Fibroblast of lung (primary cell): ENCODE results near the gene ST3GAL4. TPM values are rescaled to one million over a fixed set of nuclear protein-coding genes. Genes with fewer than 3 reads are reported as not detected.

Experiments
- DNase-seq, 2 donors: peaks; one replicate each; pipeline versions ENCODE4 v3.0.0 to v3.0.0-alpha.2; 2010; ENCODE audit warnings: low read depth in 2 of 2
- H2AFZ ChIP-seq: 2 replicates; pipeline ENCODE4 v1.5.1; 2012; ENCODE audit warnings: low read length, control low read depth, inconsistent platforms
- H3K27ac ChIP-seq: 2 replicates; pipeline ENCODE4 v1.5.1; 2011; ENCODE audit warnings: low read length, control low read depth; ENCODE audit not compliant: insufficient read depth
- H3K27me3 ChIP-seq: 2 replicates; pipeline ENCODE4 v1.5.1; 2011; ENCODE audit warnings: mild to moderate bottlenecking, low read length; ENCODE audit not compliant: control insufficient read depth, insufficient read depth
- H3K36me3 ChIP-seq: 2 replicates; pipeline ENCODE4 v1.5.1; 2011; ENCODE audit warnings: low read length; ENCODE audit not compliant: control insufficient read depth, insufficient read depth
- H3K4me1 ChIP-seq: 2 replicates; pipeline ENCODE4 v1.5.1; 2011; ENCODE audit warnings: low read length; ENCODE audit not compliant: control insufficient read depth, insufficient read depth; ENCODE audit errors: extremely low read depth
- H3K4me2 ChIP-seq: 2 replicates; pipeline ENCODE4 v1.5.1; 2011; ENCODE audit warnings: low read length, control low read depth; ENCODE audit not compliant: insufficient read depth; ENCODE audit errors: extremely low read depth
- H3K4me3 ChIP-seq, 4 experiments: fragments of 200-600 bp in 1 of 4; sonication (generic) in 1 of 4; replicated peaks in 1 of 4; 2 replicates each; pipeline ENCODE4 v1.5.1; 2011 to 2016; ENCODE audit warnings: low read length in 4 of 4, low read depth in 3 of 4, mild to moderate bottlenecking in 3 of 4, control low read depth in 2 of 4, inconsistent platforms in 1 of 4, mixed read lengths in 1 of 4; ENCODE audit not compliant: insufficient read depth in 1 of 4; ENCODE audit errors: control extremely low read depth in 1 of 4
- H3K79me2 ChIP-seq: 2 replicates; pipeline ENCODE4 v1.5.1; 2012; ENCODE audit warnings: mild to moderate bottlenecking, low read length, inconsistent platforms; ENCODE audit not compliant: control insufficient read depth, insufficient read depth
- H3K9ac ChIP-seq: 2 replicates; pipeline ENCODE4 v1.5.1; 2011; ENCODE audit warnings: mild to moderate bottlenecking, low read length, control low read depth; ENCODE audit not compliant: insufficient read depth
- H3K9me3 ChIP-seq: 2 replicates; pipeline ENCODE4 v1.5.1; 2012; ENCODE audit warnings: low read depth, low read length; ENCODE audit not compliant: control insufficient read depth, insufficient read depth
- H4K20me1 ChIP-seq: 2 replicates; pipeline ENCODE4 v1.5.1; 2011; ENCODE audit warnings: low read length; ENCODE audit not compliant: control insufficient read depth, insufficient read depth; ENCODE audit errors: extremely low read depth
- CTCF ChIP-seq, 2 donors: IDR thresholded peaks in 1 of 2; conservative IDR thresholded peaks in 1 of 2; 1 replicate in 1 of 2; 2 replicates in 1 of 2; pipeline ENCODE4 v1.5.1; 2011 to 2012; ENCODE audit warnings: low read length in 2 of 2, control low read depth in 1 of 2, inconsistent platforms in 1 of 2, low read depth in 1 of 2, mild to moderate bottlenecking in 1 of 2
- EZH2 ChIP-seq: IDR thresholded peaks from 2 replicates; pipeline ENCODE4 v1.5.1; 2012; ENCODE audit warnings: low read length, control low read depth, mild to moderate bottlenecking; ENCODE audit errors: missing control alignments
- polyA plus RNA-seq, 2 donors: library from polyadenylated mRNA; depleted of rRNA in 1 of 2; stranded (reverse) in 1 of 2; unstranded in 1 of 2; fragments of >200 nt; gene quantifications; 2 replicates each; pipeline ENCODE4 v1.2.1, GENCODE V29; 2011 to 2012; ENCODE audit warnings: missing spikeins in 1 of 2
- total RNA-seq: library from RNA; depleted of rRNA; stranded (reverse); fragments of >200 nt; gene quantifications from 2 replicates; pipeline ENCODE4 v1.2.1, GENCODE V29; 2014

The ST3GAL4 gene
- total and polyA plus RNA-seq, 2 donors (not counting 1 experiment from before 2014, with no cell fraction given) = 16.7 to 36.8 TPM

GRCh38 chr11:126400019-126400418 lies 44.5 kb downstream of the ST3GAL4 start:
- no peaks in the 10 kb centered on the region for H3K79me2 ChIP-seq
- no peaks in the 10 kb centered on the region for H3K27me3 ChIP-seq
- H3K4me2 ChIP-seq = no peak overlapping the region
- no peak overlapping the region for H3K27ac ChIP-seq
- no peak overlapping the region for H3K4me3 ChIP-seq
- peaks cover 5% of the 10 kb centered on the region for H3K4me1 ChIP-seq
- no peaks in the 10 kb centered on the region for H3K9me3 ChIP-seq
- DNase-seq = no peak
- H3K9ac ChIP-seq = no peak overlapping the region
- H3K36me3 ChIP-seq = no peaks in the 10 kb centered on the region
- TF ChIP-seq EZH2 (no peak), CTCF (conservative IDR thresholded peaks at IDR 0.05 in 1 of 2, IDR thresholded peaks at IDR 0.05 in 1 of 2; ENCODE audit: low read depth in 1 of 2, low read length in 2 of 2) (no peak)
- H2AFZ ChIP-seq = no peak overlapping the region
- no peaks in the 10 kb centered on the region for H4K20me1 ChIP-seq

GRCh38 chr11:126400479-126400878 lies 45.0 kb downstream of the ST3GAL4 start:
- peaks cover 5% of the 10 kb centered on the region for H3K4me1 ChIP-seq
- H2AFZ ChIP-seq = no peak overlapping the region
- no peak for DNase-seq
- no peak for TF ChIP-seq EZH2
- TF ChIP-seq CTCF (conservative IDR thresholded peaks at IDR 0.05 in 1 of 2, IDR thresholded peaks at IDR 0.05 in 1 of 2; ENCODE audit: low read depth in 1 of 2, low read length in 2 of 2) = no peak
- no peak overlapping the region for H3K9ac ChIP-seq
- no peaks in the 10 kb centered on the region for H3K36me3 ChIP-seq
- H3K9me3 ChIP-seq = no peaks in the 10 kb centered on the region
- H3K27me3 ChIP-seq = no peaks in the 10 kb centered on the region
- no peak overlapping the region for H3K27ac ChIP-seq
- no peak overlapping the region for H3K4me3 ChIP-seq
- no peaks in the 10 kb centered on the region for H4K20me1 ChIP-seq
- no peaks in the 10 kb centered on the region for H3K79me2 ChIP-seq
- H3K4me2 ChIP-seq = no peak overlapping the region

- no peak for DNase-seq
- H4K20me1 ChIP-seq = no peaks in the 10 kb centered on the region
Measured at GRCh38 chr11:126403022-126403581, 47.6 kb downstream of the ST3GAL4 start.

More at GRCh38 chr11:126403022-126403581, 47.6 kb downstream of the ST3GAL4 start:
- TF ChIP-seq CTCF (conservative IDR thresholded peaks at IDR 0.05 in 1 of 2, IDR thresholded peaks at IDR 0.05 in 1 of 2; ENCODE audit: low read depth in 1 of 2, low read length in 2 of 2) (no peak), EZH2 (no peak)
- H3K9ac ChIP-seq = no peak overlapping the region
- no peaks in the 10 kb centered on the region for H3K9me3 ChIP-seq
- no peaks in the 10 kb centered on the region for H3K27me3 ChIP-seq
- H2AFZ ChIP-seq = no peak overlapping the region
- H3K4me1 ChIP-seq = peaks cover 5% of the 10 kb centered on the region
- no peak overlapping the region for H3K4me3 ChIP-seq
- no peak overlapping the region for H3K27ac ChIP-seq
- H3K36me3 ChIP-seq = peaks cover 3% of the 10 kb centered on the region
- no peak overlapping the region for H3K4me2 ChIP-seq
- H3K79me2 ChIP-seq = no peaks in the 10 kb centered on the region
